Measurements from ENCODE around the gene ZNF423.

- TF ChIP-seq JUND (IDR thresholded peaks at IDR 0.05) (no peak), CTCF (IDR thresholded peaks at IDR 0.05) (no peak), YY1 (IDR thresholded peaks at IDR 0.05; ENCODE audit: low read depth) (no peak), EZH2phosphoT487 (IDR thresholded peaks at IDR 0.05; ENCODE audit: borderline replicate concordance, low read depth) (no peak), MAX (IDR thresholded peaks at IDR 0.05; ENCODE audit: low read depth) (no peak), RFX5 (IDR thresholded peaks at IDR 0.05; ENCODE audit: low read length) (no peak), REST (IDR thresholded peaks at IDR 0.05; ENCODE audit: low read depth, low read length) (no peak), TAF1 (IDR thresholded peaks at IDR 0.05; ENCODE audit: borderline replicate concordance, low read depth, low read length) (no peak), EP300 (IDR thresholded peaks at IDR 0.05; ENCODE audit: borderline replicate concordance in 1 of 2, low read depth in 1 of 2, low read length in 1 of 2) (no peak), MXI1 (IDR thresholded peaks at IDR 0.05; ENCODE audit: low read depth, low read length) (no peak), GABPA (IDR thresholded peaks at IDR 0.05; ENCODE audit: low read depth) (no peak), NRF1 (IDR thresholded peaks at IDR 0.05; ENCODE audit: low read depth, low read length) (no peak), POLR2AphosphoS5 (IDR thresholded peaks at IDR 0.05; ENCODE audit: low read depth, low read length) (no peak), USF2 (IDR thresholded peaks at IDR 0.05; ENCODE audit: borderline replicate concordance, low read depth, low read length) (no peak)
These were observed 232.2 kb downstream of the ZNF423 start for GRCh38 chr16:49623501-49624266.
